ENCODE measurements around the gene VPS13D.

Gene VPS13D

GRCh38 chr1:12405325-12406210, 175.7 kb downstream of the VPS13D start:
- peak; percentile 21 for DNase-seq (ENCODE audit: low spot score)

GRCh38 chr1:12406211-12407021, 176.6 kb downstream of the VPS13D start:
- DNase-seq (ENCODE audit: low spot score) = peak; percentile 63

DNA sequence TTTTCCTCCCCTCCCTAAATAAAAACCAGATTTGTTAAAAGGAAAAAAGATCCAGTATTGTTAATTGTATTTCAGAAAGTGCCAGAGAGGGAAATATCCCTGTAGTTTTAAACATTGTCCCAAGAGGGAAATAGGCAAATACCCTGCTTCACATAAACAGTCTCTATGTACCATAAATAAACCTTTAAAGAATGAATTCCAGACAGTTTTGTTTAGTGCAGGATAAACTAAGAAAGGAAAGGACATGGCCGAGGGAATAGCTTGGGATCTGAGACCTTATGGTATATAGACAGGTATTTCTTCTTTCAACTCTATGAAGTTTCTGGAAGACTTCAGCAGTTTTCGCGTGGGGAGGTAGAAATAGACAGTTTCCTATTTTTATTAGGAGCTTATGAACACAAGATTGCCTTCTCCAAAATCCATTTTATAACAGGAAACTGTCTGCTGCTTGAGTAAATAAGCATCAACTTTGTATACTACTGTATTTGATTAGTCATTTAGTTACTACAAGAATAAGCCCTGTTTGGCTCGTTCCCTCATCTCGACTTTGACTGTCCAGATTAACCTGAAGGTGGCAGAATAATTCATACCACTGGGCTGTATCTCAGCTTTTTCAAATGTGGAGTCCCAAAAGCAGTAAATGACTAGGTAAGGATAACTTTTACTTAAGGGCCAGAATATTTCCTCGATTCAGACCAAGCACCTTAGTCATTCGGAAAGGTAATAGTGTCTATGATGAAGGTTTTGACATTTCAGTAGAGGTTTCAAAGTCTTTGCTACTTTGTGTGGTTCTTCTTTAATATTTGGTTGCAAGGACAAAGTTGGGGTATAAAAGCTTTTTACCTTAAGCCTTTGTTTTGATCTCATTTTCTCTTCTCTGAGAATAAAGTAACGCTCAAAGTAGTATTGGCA, 177.5 kb downstream of the VPS13D start:
- peak; percentile 68 for DNase-seq (ENCODE audit: low spot score)

- no peak for DNase-seq (ENCODE audit: low spot score)
Observed at GRCh38 chr1:12407962-12408454, 178.2 kb downstream of the VPS13D start.

DNA sequence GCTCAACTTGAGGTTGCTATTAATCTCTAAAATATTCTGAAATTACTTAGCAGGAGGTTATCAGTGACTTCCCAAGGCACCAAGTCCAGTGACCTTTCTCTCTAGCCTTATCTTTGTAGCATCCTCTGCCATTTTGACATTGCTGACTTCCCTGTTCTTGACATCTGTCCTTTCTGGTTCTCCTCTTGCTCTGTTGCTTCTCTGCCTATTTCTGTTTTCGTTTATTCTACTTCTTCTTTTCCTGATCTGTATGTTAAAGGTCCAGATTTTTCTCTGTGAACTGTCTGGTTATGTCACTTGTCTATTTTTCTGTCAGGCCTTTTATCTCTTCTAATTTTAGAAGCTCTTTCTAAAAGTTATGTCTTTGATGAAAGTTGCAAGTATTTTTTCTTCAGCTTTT, 178.8 kb downstream of the VPS13D start:
- DNase-seq (ENCODE audit: low spot score) = no peak

- DNase-seq (ENCODE audit: low spot score) = no peak
Observed at GRCh38 chr1:12409681-12410080, 179.9 kb downstream of the VPS13D start.

DNA sequence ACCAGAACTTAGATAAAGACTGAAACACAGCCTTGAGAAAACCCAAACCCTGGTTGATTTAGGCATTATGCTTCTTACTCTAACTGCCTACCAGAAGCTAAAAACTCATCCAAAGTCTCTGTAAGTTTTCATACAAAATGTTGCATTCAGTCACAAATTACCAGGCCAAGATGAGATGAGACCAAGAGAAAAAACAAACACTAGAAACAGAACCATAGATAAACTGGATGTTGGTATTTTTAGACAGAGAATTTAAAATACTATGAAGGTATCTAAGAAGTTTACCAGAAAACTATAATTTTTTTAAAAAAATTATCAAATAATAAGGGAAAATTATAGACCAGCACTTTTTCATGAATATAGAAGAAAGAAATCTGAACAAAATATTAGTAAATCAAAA, 180.5 kb downstream of the VPS13D start:
- DNase-seq (ENCODE audit: low spot score) = no peak

GRCh38 chr1:12411098-12411497, 181.3 kb downstream of the VPS13D start:
- no peak for DNase-seq (ENCODE audit: low spot score)

DNA sequence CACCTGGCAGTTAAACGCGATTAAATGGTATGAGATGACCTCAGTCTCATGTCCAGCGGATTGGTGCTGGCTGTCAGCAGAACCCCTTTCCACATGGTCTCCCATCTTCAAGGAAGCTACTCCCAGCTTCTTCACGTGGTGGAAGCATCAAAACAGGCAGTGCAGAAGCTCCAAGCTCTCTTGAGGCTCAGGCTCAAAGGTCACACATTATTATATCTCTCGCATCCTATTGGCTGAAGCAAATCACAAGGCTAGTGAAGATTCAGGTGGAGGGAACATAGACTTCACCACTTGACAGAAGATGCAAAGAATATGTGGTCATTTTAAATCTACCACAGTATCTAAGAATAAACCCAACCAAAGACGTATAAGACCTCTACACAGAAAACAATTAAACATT, 181.9 kb downstream of the VPS13D start:
- DNase-seq (ENCODE audit: low spot score) = no peak

DNA sequence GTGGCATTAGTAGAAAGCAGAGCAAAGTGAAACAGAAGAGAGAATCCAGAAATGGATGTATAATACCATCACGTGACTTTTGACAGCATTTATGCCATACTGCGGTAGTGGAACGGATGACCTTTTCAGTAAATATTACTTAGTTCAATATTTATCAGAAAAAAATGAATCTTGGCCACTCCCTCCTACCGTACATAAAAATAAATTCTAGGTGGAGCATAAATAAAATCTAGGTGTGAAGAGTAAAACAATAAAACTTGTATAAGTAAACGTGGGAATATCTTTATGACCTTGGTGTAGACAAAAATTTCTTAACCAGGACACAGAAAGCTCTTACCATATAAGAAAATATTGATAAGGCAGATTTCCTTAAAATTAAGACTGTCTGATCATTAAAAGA, 182.6 kb downstream of the VPS13D start:
- DNase-seq (ENCODE audit: low spot score) = no peak

DNA sequence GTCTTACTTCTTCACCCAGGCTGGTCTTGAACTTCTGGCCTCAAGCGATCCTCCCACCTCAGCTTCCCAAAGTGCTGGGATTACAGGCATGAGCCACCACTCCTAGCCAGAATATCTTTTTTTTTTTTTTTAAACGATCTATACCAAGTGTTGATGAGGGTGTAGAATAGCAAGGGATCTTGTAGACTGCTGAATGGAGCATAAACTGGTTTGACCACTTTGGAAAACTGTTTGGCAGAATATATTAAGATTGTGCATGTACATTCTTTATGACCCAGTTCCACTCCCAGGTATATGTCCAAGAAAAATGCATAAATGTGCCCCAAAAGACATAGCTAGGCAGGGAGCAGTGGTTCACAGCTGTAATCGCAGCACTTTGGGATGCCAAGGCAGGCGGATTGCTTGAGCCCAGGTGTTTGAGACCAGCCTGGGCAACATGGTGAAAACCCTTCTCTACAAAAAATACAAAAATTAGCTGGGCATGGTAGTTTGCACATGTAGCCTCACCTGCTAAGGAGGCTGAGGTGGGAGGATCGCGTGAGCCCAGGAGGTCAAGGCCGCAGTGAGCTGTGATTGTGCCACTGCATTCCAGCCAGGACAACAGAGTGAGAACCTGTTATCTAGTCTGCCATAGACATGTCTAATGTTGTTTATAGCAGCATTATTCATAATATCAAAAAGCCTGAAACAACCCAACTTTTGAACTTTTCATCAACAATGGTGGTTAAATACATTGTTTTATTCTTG, 184.0 kb downstream of the VPS13D start:
- no peak for DNase-seq (ENCODE audit: low spot score)

- no peak for DNase-seq (ENCODE audit: low spot score)
Observed at GRCh38 chr1:12414444-12415018, 184.7 kb downstream of the VPS13D start.

GRCh38 chr1:12415038-12415466, 185.2 kb downstream of the VPS13D start:
- DNase-seq (ENCODE audit: low spot score) = no peak

DNA sequence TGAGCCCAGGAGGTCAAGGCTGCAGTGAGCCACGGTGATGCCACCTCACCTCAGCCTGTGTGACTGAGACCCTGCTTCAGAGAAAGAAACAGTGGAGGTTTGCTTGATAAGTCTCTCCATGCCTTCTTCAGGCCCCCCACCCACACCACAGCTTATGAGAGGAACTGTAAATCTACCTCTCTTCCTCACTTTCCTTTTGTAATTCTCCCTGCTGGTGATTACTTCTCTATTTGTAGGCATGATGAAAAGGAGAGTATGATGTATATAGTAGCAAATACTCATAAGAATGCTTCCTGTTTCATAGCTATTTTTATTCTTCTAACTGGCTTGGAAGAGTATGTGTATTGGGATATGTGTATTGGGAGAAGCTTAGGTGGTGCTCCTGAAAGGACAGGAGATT, 186.3 kb downstream of the VPS13D start:
- no peak for DNase-seq (ENCODE audit: low spot score)

GRCh38 chr1:12416744-12417143, 186.9 kb downstream of the VPS13D start:
- no peak for DNase-seq (ENCODE audit: low spot score)

DNA sequence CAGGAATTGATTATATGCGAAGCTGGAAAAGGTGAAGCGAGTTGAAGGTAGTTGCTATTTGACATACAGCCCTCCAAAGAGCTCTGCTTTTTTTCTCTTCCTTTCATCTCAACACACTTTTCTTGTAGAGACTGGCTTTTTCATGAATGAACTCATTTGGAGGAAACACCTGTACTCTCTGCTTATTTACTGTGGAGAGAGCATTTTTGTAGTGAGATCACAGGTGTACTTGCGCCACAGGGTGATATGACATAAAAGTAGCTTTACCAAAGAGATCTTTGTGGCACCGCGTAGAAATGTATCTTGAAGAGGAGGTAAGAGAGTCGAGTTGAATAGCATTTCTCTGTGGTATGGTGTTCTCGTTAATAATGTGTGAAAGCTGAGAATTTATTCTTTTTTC, 187.6 kb downstream of the VPS13D start:
- no peak for DNase-seq (ENCODE audit: low spot score)

DNA sequence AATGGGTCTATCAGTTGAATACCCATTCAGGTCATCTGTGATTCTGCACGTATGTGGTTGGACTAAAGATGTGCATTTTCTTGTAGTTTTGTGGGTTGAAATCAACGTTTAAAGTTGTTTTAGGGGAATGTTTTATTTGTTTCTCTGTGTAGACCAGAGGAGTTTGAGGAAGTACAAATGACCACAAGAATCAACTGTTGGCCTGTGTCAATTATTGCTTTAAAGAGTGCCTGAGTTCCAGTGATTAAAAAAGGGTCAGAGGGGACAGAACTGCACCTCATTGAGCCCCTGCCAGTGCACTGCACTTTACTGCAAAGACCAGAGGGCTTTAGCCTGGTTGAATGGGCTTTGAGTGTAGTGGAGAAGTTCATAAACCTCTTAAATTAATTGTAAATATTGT, 190.3 kb downstream of the VPS13D start:
- DNase-seq (ENCODE audit: low spot score) = no peak

DNA sequence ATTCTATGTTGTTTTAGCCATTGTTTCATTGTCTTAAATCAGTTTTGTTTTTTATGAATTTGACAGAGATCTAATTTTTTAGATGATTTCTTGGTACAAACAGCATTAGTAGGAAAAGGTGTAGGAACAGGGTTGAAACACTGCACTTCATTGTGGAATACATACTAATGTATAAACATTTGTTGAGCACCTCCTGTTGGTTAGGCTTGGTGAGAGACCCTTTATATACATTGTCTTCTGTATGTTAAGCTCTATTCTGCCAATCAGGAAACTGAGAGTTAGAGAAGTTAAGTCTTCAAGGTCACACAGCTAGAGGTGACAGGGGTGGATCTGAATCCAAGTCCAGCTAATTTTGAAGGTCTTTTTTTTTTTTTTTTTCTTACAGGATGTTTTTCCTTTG, 192.7 kb downstream of the VPS13D start:
- no peak for DNase-seq (ENCODE audit: low spot score)

DNA sequence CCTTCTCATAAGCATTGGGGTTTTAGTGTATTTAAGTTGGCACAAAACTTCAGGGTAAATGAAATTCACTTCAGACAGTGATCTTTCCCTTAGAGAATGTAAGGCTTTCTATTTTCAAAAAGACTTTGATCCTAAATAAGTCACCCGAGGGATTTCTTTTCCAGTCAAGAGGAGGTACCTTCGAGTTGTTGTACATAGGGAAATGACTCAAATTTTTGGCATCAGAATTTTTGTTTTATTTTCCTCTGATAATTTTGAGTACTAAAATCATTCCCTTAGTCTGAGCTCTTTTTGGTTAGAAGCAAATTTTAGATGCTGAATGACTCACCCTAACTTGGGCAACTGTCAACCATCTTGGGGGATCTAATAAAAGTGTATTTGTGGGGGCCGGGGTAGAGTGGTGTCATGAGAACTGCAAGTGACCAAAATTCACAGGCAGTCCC, 194.3 kb downstream of the VPS13D start:
- DNase-seq (ENCODE audit: low spot score) = peak; percentile 60

DNA sequence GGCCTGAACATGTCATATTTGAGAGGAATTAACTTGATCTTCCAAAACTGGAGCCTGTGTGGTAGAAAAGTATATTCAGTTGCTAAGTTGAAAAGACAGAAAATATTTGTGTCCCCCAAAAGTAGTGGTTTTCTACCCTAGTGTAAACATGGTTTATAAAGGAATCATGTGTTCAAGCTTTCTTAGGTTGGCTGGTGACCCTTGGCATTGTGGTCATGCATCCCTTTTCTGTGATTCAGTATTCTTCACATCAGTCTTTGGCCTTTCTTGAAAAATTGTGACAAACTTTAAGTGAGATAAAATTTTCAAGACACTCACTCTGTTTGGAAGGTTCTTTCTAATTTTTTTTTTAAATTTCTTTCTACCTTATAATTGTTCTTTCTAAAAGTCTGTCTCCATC, 195.0 kb downstream of the VPS13D start:
- no peak for DNase-seq (ENCODE audit: low spot score)

GRCh38 chr1:12426030-12426429, 196.2 kb downstream of the VPS13D start:
- DNase-seq (ENCODE audit: low spot score) = peak; percentile 38

Measured in GM03348 (cell line).